HG03432 (cell line): ENCODE results near the gene RASGEF1B.
A peak's percentile ranks its signal among the peaks of the same experiment; 100 is the strongest.
"Not testable (repeated sequence)": the region's sequence is repeated elsewhere in the genome, so short reads cannot be mapped to it uniquely, and the experiment has no call there.

Experiments used
- ATAC-seq: cut with Tn5 transposase; IDR thresholded peaks from one replicate; pipeline ENCODE4 v1.9.1; 2021; ENCODE audit warnings: mild to moderate bottlenecking, moderate library complexity; ENCODE audit not compliant: unreplicated experiment

Gene RASGEF1B

GRCh38 chr4:81498551-81499099 lies 26.9 kb upstream of the RASGEF1B start:
- ATAC-seq = no peak

GRCh38 chr4:81498046-81498445 lies 26.3 kb upstream of the RASGEF1B start:
- ATAC-seq = no peak

- ATAC-seq = no peak
Measured at GRCh38 chr4:81495345-81495744, 23.6 kb upstream of the RASGEF1B start.

GRCh38 chr4:81494031-81494431 lies 22.3 kb upstream of the RASGEF1B start:
- peak; percentile 88 for ATAC-seq

- no peak for ATAC-seq
Measured at GRCh38 chr4:81492606-81493230, 21.0 kb upstream of the RASGEF1B start.

GRCh38 chr4:81491943-81492342 lies 20.2 kb upstream of the RASGEF1B start:
- ATAC-seq = no peak

- ATAC-seq = no peak
Measured at GRCh38 chr4:81490403-81491160, 18.9 kb upstream of the RASGEF1B start.

GRCh38 chr4:81486502-81486901 lies 14.8 kb upstream of the RASGEF1B start:
- ATAC-seq = no peak

- no peak for ATAC-seq
Measured at GRCh38 chr4:81485310-81485980, 13.7 kb upstream of the RASGEF1B start.

GRCh38 chr4:81482326-81482725 lies 10.6 kb upstream of the RASGEF1B start:
- no peak for ATAC-seq

GRCh38 chr4:81481151-81481550 lies 9.4 kb upstream of the RASGEF1B start:
- ATAC-seq = no peak

- ATAC-seq = not testable (repeated sequence)
Measured at GRCh38 chr4:81479573-81479972, 7.9 kb upstream of the RASGEF1B start.

- ATAC-seq = not testable (repeated sequence)
Measured at GRCh38 chr4:81473331-81474265, 1.9 kb upstream of the RASGEF1B start.

GRCh38 chr4:81472281-81473182 lies 825 bp upstream of the RASGEF1B start:
- ATAC-seq = peak; percentile 50

GRCh38 chr4:81471298-81471587 lies 464 bp downstream of the RASGEF1B start:
- no peak for ATAC-seq

GRCh38 chr4:81470456-81471297 lies 1.0 kb downstream of the RASGEF1B start:
- ATAC-seq = no peak

GRCh38 chr4:81469781-81470455 lies 1.8 kb downstream of the RASGEF1B start:
- ATAC-seq = no peak

GRCh38 chr4:81468678-81469077 lies 3.0 kb downstream of the RASGEF1B start:
- ATAC-seq = no peak

- ATAC-seq = no peak
Measured at GRCh38 chr4:81467672-81467964, 4.1 kb downstream of the RASGEF1B start.
